Keratinocyte (primary cell): ENCODE results near the gene NCCRP1. TPM values are rescaled to one million over a fixed set of nuclear protein-coding genes. Genes with fewer than 3 reads are reported as not detected.

Experiments used
- DNase-seq: peaks from one replicate; pipeline ENCODE4 v3.0.0-alpha.2; 2011; ENCODE audit warnings: low read depth, missing footprints, low spot score
- FAIRE-seq: peaks from 2 replicates; lab custom pipeline; 2011; peaks lifted over from hg19 to GRCh38; lab: Jason Lieb, UNC
- H2AFZ ChIP-seq: 2 replicates; pipeline ENCODE4 v1.6.0; 2012; ENCODE audit warnings: low read length, control low read depth, inconsistent platforms; ENCODE audit not compliant: control insufficient read depth
- H3K27ac ChIP-seq: 2 replicates; pipeline ENCODE4 v1.5.1; 2011; ENCODE audit warnings: low read length; ENCODE audit not compliant: control insufficient read depth, insufficient read depth
- H3K27me3 ChIP-seq: 3 replicates; pipeline ENCODE4 v1.6.0; 2011; ENCODE audit warnings: low read length; ENCODE audit not compliant: control insufficient read depth, insufficient read depth; ENCODE audit errors: extremely low read depth
- H3K36me3 ChIP-seq, 2 experiments: 2 replicates in 1 of 2; 3 replicates in 1 of 2; pipeline ENCODE4 v1.5.1; 2011; ENCODE audit warnings: low read length in 2 of 2, mild to moderate bottlenecking in 1 of 2; ENCODE audit not compliant: control insufficient read depth in 2 of 2, insufficient read depth in 2 of 2; ENCODE audit errors: extremely low read depth in 1 of 2
- H3K4me1 ChIP-seq: 3 replicates; pipeline ENCODE4 v1.5.1; 2011; ENCODE audit warnings: low read length; ENCODE audit not compliant: control insufficient read depth, insufficient read depth; ENCODE audit errors: extremely low read depth
- H3K4me2 ChIP-seq: 3 replicates; pipeline ENCODE4 v1.6.0; 2011; ENCODE audit warnings: low read depth, low read length; ENCODE audit not compliant: control insufficient read depth, insufficient read depth; ENCODE audit errors: extremely low read depth
- H3K4me3 ChIP-seq, 3 experiments: fragments of 200-600 bp in 1 of 3; sonication (generic) in 1 of 3; 2 replicates in 2 of 3; 3 replicates in 1 of 3; pipeline ENCODE4 v1.5.1; 2011 to 2016; ENCODE audit warnings: low read length in 3 of 3, mild to moderate bottlenecking in 3 of 3, control low read depth in 2 of 3, inconsistent platforms in 1 of 3, low read depth in 1 of 3, mixed read lengths in 1 of 3, mixed run types in 1 of 3, moderate library complexity in 1 of 3; ENCODE audit not compliant: control insufficient read depth in 2 of 3, insufficient read depth in 2 of 3; ENCODE audit errors: extremely low read depth in 1 of 3
- H3K79me2 ChIP-seq: 2 replicates; pipeline ENCODE4 v1.6.0; 2012; ENCODE audit warnings: low read length; ENCODE audit not compliant: control insufficient read depth, insufficient read depth
- H3K9ac ChIP-seq: 3 replicates; pipeline ENCODE4 v1.6.0; 2011; ENCODE audit warnings: low read length; ENCODE audit not compliant: control insufficient read depth, insufficient read depth; ENCODE audit errors: extremely low read depth
- H3K9me1 ChIP-seq: 3 replicates; pipeline ENCODE4 v1.6.0; 2011; ENCODE audit warnings: low read length; ENCODE audit not compliant: control insufficient read depth, insufficient read depth; ENCODE audit errors: extremely low read depth
- H3K9me3 ChIP-seq: 2 replicates; pipeline ENCODE4 v1.5.1; 2012; ENCODE audit warnings: low read depth, low read length; ENCODE audit not compliant: control insufficient read depth
- H4K20me1 ChIP-seq: 3 replicates; pipeline ENCODE4 v1.6.0; 2011; ENCODE audit warnings: low read length; ENCODE audit not compliant: control insufficient read depth, insufficient read depth; ENCODE audit errors: extremely low read depth
- CTCF ChIP-seq, 3 experiments: IDR thresholded peaks in 1 of 3; conservative IDR thresholded peaks in 1 of 3; optimal IDR thresholded peaks in 1 of 3; 2 replicates in 2 of 3; 3 replicates in 1 of 3; pipeline versions ENCODE3 to v1.5.1; 2011; ENCODE audit warnings: low read length in 3 of 3, mild to moderate bottlenecking in 3 of 3, moderate library complexity in 2 of 3, control low read depth in 1 of 3, inconsistent platforms in 1 of 3; ENCODE audit not compliant: insufficient read depth in 2 of 3; ENCODE audit errors: extremely low read depth in 1 of 3
- EZH2 ChIP-seq: IDR thresholded peaks from one replicate; pipeline ENCODE4 v1.6.1; 2012; ENCODE audit warnings: inconsistent platforms, mild to moderate bottlenecking, low read length, moderate library complexity
- dilution Hi-C: fragments of 300-500 bp; cut with MboI; formaldehyde crosslinking; loops from one replicate; pipeline ENCODE4 v1.7.0; 2020; ENCODE audit warnings: low sequenced_read_pairs; ENCODE audit not compliant: extremely low pct_ligation_motif_present
- polyA plus RNA-seq, 5 experiments: library from polyadenylated mRNA; depleted of rRNA in 3 of 5; stranded (reverse) in 3 of 5; stranded (forward) in 1 of 5; unstranded in 1 of 5; fragments of >200 nt; gene quantifications; 1 replicate in 1 of 5; 2 replicates in 3 of 5; 3 replicates in 1 of 5; pipeline versions ENCODE4 v1.2.1 to v1.2.3, GENCODE V29; 2011 to 2012; ENCODE audit warnings: missing spikeins in 2 of 5, low read depth in 1 of 5, low replicate concordance in 1 of 5

Gene NCCRP1
- polyA plus RNA-seq, 1 donor (not counting 4 experiments of a cell fraction or from before 2014, with no cell fraction given) = 2.3 TPM

DNA sequence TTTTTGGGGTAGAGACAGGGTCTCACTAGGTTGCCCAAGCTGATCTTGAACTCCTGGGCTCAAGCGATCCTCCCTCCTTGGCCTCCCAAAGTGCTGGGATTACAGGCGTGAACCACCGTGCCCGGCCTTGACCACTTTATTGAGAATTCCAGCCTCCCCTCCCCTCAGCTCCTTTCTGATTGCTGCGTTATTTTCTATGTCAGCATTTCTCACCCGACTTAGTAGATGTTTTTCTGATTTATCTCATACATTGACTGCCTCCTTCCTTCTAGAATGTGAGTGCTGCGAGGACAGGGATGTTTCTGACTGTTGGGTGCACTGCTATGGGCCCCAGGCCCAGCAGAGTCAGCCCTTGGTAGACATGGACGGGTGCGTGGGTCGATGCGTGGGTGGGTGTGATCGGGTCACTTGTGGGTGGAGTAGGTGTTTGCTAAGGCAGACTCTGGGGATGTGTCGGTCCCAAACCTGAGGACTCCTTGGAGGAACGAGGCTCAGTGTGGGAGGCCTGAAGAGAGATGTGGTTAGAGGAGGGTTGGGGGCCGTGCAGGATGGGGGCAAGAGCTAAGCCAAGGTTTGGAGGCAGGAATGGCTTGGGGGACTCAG, 34.2 kb upstream of the NCCRP1 start:
- no peak for DNase-seq
- no peak overlapping the region for H3K9ac ChIP-seq
- H2AFZ ChIP-seq = no peak overlapping the region
- H3K9me1 ChIP-seq = no peaks in the 10 kb centered on the region
- FAIRE-seq = no peak
- no peak overlapping the region for H3K4me3 ChIP-seq
- no peak overlapping the region for H3K4me2 ChIP-seq
- TF ChIP-seq CTCF (optimal IDR thresholded peaks at IDR 0.05 in 1 of 3, IDR thresholded peaks at IDR 0.05 in 1 of 3, conservative IDR thresholded peaks at IDR 0.05 in 1 of 3; ENCODE audit: extremely low read depth in 1 of 3, insufficient read depth in 2 of 3, low read length in 3 of 3) (no peak), EZH2 (no peak)
- no peaks in the 10 kb centered on the region for H3K27me3 ChIP-seq
- no peaks in the 10 kb centered on the region for H3K9me3 ChIP-seq
- H3K36me3 ChIP-seq = no peaks in the 10 kb centered on the region
- dilution Hi-C loops = no loop called here
- peaks cover 49% of the 10 kb centered on the region for H3K79me2 ChIP-seq
- peaks cover 6% of the 10 kb centered on the region for H4K20me1 ChIP-seq
- H3K27ac ChIP-seq = no peak overlapping the region
- peaks cover 28% of the 10 kb centered on the region for H3K4me1 ChIP-seq

- H3K36me3 ChIP-seq = no peaks in the 10 kb centered on the region
- peaks cover 6% of the 10 kb centered on the region for H4K20me1 ChIP-seq
- no peak for TF ChIP-seq EZH2
- TF ChIP-seq CTCF (optimal IDR thresholded peaks at IDR 0.05 in 1 of 3, IDR thresholded peaks at IDR 0.05 in 1 of 3, conservative IDR thresholded peaks at IDR 0.05 in 1 of 3; ENCODE audit: extremely low read depth in 1 of 3, insufficient read depth in 2 of 3, low read length in 3 of 3) = no peak
- H3K9me1 ChIP-seq = no peaks in the 10 kb centered on the region
- no peak for DNase-seq
- no peak overlapping the region for H3K4me3 ChIP-seq
- H3K27me3 ChIP-seq = no peaks in the 10 kb centered on the region
- H3K4me2 ChIP-seq = no peak overlapping the region
- no peak overlapping the region for H2AFZ ChIP-seq
- dilution Hi-C loops = no loop called here
- no peaks in the 10 kb centered on the region for H3K9me3 ChIP-seq
- FAIRE-seq = no peak
- no peak overlapping the region for H3K27ac ChIP-seq
- no peak overlapping the region for H3K9ac ChIP-seq
- peaks cover 41% of the 10 kb centered on the region for H3K79me2 ChIP-seq
- H3K4me1 ChIP-seq = peaks cover 32% of the 10 kb centered on the region
These were observed 33.1 kb upstream of the NCCRP1 start for GRCh38 chr19:39163621-39164020.
